ENCODE data around the gene ALDH1L1. TPM values are rescaled to one million over a fixed set of nuclear protein-coding genes. Genes with fewer than 3 reads are reported as not detected.

The ALDH1L1 gene
- total RNA-seq, 1 donor: under 0.01 TPM

DNA sequence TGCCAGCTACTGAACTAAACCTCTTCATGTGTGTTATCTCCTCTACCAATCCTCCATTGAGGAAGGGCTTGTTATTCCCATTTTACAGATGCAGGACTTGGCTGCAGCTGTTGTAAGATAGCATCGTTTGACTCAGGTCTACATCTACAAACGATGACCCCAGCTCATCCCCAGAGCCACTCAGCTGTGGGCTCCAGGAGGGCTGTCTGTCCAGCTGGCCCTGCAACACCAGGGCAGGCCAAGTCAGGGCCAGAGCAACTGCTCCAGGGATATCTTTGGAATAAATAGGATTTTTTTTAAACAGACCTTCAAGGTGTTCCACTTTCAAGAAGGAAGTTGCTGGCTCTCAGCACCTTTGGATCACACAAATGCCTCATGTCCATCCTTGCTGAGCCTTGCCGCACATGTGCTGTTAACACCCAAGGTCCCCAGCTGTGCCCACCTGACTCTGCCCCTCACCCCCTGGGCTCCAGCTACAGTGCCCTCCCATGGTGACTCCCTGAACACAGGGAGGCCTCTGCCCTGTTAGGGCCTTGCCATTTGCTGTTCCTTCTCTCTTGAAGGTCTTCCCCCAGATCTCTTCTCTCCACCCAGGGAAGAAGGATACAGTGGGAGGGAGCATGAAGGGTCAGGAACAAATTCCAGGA lies 31.0 kb downstream of the ALDH1L1 start:
- no peaks in the 10 kb centered on the region for H3K36me3 ChIP-seq (ENCODE audit: insufficient read depth, low read length)
- TF ChIP-seq, protein P1, sequence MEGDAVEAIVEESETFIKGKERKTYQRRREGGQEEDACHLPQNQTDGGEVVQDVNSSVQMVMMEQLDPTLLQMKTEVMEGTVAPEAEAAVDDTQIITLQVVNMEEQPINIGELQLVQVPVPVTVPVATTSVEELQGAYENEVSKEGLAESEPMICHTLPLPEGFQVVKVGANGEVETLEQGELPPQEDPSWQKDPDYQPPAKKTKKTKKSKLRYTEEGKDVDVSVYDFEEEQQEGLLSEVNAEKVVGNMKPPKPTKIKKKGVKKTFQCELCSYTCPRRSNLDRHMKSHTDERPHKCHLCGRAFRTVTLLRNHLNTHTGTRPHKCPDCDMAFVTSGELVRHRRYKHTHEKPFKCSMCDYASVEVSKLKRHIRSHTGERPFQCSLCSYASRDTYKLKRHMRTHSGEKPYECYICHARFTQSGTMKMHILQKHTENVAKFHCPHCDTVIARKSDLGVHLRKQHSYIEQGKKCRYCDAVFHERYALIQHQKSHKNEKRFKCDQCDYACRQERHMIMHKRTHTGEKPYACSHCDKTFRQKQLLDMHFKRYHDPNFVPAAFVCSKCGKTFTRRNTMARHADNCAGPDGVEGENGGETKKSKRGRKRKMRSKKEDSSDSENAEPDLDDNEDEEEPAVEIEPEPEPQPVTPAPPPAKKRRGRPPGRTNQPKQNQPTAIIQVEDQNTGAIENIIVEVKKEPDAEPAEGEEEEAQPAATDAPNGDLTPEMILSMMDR (IDR thresholded peaks at IDR 0.05; ENCODE audit: extremely low read depth, low read depth, low read length): no peak
- no peaks in the 10 kb centered on the region for H3K9me3 ChIP-seq (ENCODE audit: low read depth, low read length)
- no peaks in the 10 kb centered on the region for H4K20me1 ChIP-seq (ENCODE audit: insufficient read depth, low read length)
- H3K27me3 ChIP-seq (ENCODE audit: insufficient read depth, low read length): peaks cover 30% of the 10 kb centered on the region
- peak; percentile 27 for DNase-seq (ENCODE audit: insufficient read length, low spot score, missing footprints)
- H3K4me1 ChIP-seq (ENCODE audit: insufficient read depth, low read length): no peaks in the 10 kb centered on the region
- H3K27ac ChIP-seq (ENCODE audit: low read depth, low read length): no peak overlapping the region
- H3K4me3 ChIP-seq (ENCODE audit: insufficient read depth, low read length): no peak overlapping the region
- H2AFZ ChIP-seq (ENCODE audit: low read length): no peak overlapping the region
- H3K79me2 ChIP-seq (ENCODE audit: insufficient read depth, low read length): no peaks in the 10 kb centered on the region
- no peak overlapping the region for H3K4me2 ChIP-seq (ENCODE audit: insufficient read depth, low read length)

DNA sequence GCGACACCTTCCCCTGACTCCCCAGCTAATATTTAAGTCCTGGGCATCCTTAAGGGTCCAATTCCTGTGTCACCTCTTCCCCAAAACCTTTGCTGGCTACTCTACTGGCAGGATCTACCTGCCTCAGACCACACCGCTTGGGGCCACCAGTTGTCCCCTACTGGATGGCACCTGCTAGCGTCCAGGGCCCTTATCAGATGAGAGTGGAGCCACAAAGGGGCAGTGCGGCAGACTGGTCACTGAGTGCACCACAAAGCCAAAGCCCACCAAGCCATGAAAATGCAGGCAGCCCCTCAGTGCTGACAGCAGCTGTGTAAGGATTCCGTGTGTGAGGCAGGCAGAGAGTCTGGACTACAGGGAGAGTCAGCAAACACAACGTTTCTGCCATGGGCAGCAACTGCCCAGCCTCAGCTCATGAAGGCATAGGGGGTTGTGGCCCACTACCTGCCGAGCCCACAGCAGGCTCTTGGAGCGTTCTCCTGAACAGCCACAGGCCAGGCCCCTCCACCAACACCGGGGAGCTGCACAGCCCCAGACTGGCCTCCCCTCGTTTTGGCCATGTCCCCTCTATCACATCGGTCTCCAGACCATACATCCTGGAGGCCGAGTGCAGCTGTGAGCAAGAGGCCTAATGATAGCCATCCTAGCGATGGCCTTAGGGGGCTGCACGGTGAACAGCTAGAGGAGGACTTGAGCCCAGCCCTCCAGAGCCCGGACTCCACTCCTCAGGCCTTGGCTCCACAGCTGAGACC lies 32.3 kb downstream of the ALDH1L1 start:
- Histone ChIP-seq H3K79me2 (ENCODE audit: insufficient read depth, low read length) (no peaks in the 10 kb centered on the region), H2AFZ (ENCODE audit: low read length) (no peak overlapping the region), H3K4me2 (ENCODE audit: insufficient read depth, low read length) (no peak overlapping the region), H3K9me3 (ENCODE audit: low read depth, low read length) (no peaks in the 10 kb centered on the region), H3K4me1 (ENCODE audit: insufficient read depth, low read length) (no peaks in the 10 kb centered on the region), H3K27ac (ENCODE audit: low read depth, low read length) (no peak overlapping the region), H3K27me3 (ENCODE audit: insufficient read depth, low read length) (peaks cover 39% of the 10 kb centered on the region), H3K36me3 (ENCODE audit: insufficient read depth, low read length) (no peaks in the 10 kb centered on the region), H3K4me3 (ENCODE audit: insufficient read depth, low read length) (no peak overlapping the region), H4K20me1 (ENCODE audit: insufficient read depth, low read length) (no peaks in the 10 kb centered on the region)
- peak; percentile 32 for DNase-seq (ENCODE audit: insufficient read length, low spot score, missing footprints)
- TF ChIP-seq, protein P1 (IDR thresholded peaks at IDR 0.05; ENCODE audit: extremely low read depth, low read depth, low read length): no peak

DNA sequence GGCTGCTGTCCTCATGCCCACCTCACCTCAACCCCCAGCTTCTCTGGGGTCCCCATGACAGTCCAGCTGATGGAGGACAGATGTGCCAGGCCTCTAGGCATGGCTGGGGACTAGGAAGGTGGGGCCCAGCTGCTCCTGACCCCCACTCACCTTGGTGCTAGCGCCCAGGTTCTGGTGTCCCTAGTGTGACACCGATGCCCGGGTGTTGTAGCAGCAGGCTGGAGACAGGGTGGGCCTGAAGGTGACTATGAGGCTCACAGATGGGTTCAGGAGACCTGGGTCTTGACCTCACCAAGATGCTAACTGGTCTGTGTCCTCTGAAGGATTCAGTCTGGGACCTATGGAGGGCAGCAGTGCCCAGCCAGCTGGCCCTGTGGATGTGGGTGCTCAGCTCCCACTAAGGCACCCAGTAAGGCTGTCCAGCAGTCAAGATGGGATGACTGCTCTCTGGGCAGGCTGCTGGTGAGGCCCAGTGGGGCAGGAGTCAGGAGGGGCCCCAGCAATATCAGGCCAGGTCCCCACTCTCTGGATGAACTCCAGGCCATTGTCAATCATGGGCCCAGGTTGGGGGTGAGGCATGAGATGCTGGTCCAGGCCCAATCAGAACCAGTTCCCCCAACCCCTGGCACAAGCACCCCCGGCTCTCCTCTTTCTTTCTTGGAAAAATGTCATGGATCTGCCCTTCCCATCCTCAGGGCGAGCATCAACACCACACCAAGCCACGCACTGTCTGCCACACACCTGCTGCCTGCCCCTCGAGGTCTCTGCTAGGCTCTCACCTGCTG lies 33.0 kb downstream of the ALDH1L1 start:
- no peak overlapping the region for H2AFZ ChIP-seq (ENCODE audit: low read length)
- no peaks in the 10 kb centered on the region for H4K20me1 ChIP-seq (ENCODE audit: insufficient read depth, low read length)
- TF ChIP-seq, protein P1 (IDR thresholded peaks at IDR 0.05; ENCODE audit: extremely low read depth, low read depth, low read length): no peak
- H3K79me2 ChIP-seq (ENCODE audit: insufficient read depth, low read length): no peaks in the 10 kb centered on the region
- no peaks in the 10 kb centered on the region for H3K4me1 ChIP-seq (ENCODE audit: insufficient read depth, low read length)
- no peak overlapping the region for H3K4me2 ChIP-seq (ENCODE audit: insufficient read depth, low read length)
- no peak overlapping the region for H3K4me3 ChIP-seq (ENCODE audit: insufficient read depth, low read length)
- H3K27me3 ChIP-seq (ENCODE audit: insufficient read depth, low read length): peaks cover 45% of the 10 kb centered on the region
- no peak overlapping the region for H3K27ac ChIP-seq (ENCODE audit: low read depth, low read length)
- peak; percentile 14 for DNase-seq (ENCODE audit: insufficient read length, low spot score, missing footprints)
- no peaks in the 10 kb centered on the region for H3K36me3 ChIP-seq (ENCODE audit: insufficient read depth, low read length)
- H3K9me3 ChIP-seq (ENCODE audit: low read depth, low read length): no peaks in the 10 kb centered on the region
